NCI-H1694 (cell line): ENCODE data around the gene EXOSC1.
"Not testable (repeated sequence)": the region's sequence is repeated elsewhere in the genome, so short reads cannot be mapped to it uniquely, and the experiment has no call there.

Source experiments
- DNase-seq: peaks from one replicate; lab custom pipeline; 2025; lab: John Stamatoyannopoulos, UW

The EXOSC1 gene, protein sequence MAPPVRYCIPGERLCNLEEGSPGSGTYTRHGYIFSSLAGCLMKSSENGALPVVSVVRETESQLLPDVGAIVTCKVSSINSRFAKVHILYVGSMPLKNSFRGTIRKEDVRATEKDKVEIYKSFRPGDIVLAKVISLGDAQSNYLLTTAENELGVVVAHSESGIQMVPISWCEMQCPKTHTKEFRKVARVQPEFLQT

GRCh38 chr10:97445722-97446639, at the start of gene EXOSC1, which contains the start of gene ZDHHC16:
EXOSC1 (minus strand) TSS chr10:97446006; CDS start chr10:97445985, 21 bp downstream.
ZDHHC16 (plus strand) TSS chr10:97446175; CDS start chr10:97451676, 5,501 bp downstream.
- DNase-seq = peak; percentile 83

GRCh38 chr10:97494863-97495506, 49.2 kb upstream of the EXOSC1 start:
- no peak for DNase-seq

DNA sequence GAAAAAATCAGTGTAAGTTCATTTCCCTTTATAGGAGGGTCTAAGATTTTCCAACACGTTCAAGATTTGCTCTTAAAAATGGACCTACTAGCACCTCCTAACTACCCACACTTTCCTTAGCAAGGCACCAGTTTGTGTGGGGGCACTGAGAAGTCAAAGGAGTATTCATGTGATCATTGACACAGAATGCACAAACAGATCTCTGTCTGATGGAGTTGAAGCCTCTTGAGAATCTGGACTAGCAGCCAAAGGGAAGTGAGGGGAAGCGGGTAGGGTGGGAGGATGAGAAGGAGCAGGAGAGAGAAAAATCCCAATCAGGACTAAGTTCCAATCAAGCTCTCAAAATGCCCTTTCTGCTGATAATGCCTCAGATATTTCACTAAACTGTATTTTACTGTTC, 48.3 kb upstream of the EXOSC1 start:
- no peak for DNase-seq

DNA sequence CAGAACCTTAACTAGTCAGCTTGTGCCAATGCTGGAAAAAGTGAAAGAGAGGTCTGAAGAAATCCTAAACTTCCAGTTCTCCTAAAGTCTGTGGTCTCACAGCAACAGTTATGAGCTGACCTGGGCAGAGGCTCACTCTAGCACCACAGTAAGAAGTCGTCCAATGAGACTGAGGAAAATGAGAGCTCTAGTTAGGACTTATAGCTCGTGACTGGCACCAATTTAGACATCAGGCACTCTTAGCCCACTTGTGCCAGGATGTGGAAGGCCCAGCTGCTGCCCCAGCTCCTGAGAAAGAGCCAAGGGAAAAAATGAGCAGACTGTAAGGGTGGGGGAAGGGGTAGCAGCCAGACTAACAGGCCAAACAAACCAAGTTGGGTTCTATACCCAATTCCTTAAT, 44.8 kb upstream of the EXOSC1 start:
- peak; percentile 8 for DNase-seq

DNA sequence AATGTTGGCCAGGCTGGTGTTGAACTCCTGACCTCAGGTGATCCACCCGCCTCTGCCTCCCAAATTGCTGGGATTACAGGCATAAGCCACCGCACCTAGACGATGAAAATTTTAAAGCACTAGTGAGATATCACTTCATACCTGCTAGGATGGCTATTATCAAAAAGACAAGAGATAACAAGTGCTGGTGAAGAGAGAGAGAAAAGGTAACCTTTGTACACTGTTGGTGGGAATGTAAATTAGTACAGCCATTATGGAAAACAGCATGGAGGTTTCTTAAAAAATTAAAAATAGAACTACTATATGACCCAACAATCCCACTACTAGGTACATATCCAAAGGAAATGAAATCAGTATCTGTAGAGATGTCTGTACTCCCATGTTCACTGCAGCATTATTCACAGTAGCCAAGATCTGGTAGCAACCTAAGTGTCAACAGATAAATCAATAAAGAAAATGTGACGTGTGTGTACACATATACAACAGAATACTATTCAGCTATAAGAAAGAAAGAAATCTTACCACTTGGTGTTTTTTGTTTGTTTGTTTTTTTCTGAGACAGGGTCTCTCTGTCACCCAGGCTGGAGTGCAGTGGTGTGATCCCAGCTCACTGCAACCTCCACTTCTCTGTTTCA, 40.0 kb upstream of the EXOSC1 start:
- no peak for DNase-seq

DNA sequence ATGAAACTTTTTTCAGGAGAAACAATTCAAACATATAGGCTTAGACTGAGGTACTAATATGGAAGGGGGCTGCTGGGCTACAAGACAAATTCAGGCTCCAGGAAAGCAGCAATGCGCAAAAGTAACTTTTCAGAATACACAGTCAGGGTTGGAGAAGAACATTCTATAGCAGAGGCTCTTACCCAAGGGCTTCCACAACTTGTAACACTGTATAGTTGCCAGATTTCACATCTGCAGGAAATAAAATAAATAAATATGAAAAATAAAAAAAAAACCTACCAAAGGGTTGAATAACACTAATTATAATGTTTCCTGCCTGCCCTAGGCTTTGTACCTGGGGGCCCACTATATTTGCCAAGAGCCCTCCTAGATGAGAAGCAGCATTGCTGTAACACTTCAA, 38.1 kb upstream of the EXOSC1 start:
- DNase-seq = no peak

DNA sequence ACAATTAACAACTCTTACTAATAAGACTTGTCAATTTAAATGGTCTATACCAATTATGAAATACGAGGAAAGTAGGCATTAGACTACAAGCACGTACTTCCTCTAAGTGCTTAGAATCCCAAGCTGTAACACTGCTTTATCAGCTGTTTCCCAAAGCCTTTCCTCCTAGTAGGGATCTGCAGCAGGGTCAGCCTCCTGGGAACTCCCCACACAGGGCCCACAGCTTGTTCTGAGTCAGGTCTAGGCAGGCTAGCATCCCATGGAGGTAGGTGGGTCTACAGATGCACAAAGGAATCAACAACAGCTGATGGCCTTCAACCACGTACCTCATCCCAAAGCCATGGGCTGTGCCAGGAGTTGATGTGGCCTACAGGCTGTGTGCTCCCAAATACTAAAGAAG, 37.7 kb upstream of the EXOSC1 start:
- DNase-seq = no peak

DNA sequence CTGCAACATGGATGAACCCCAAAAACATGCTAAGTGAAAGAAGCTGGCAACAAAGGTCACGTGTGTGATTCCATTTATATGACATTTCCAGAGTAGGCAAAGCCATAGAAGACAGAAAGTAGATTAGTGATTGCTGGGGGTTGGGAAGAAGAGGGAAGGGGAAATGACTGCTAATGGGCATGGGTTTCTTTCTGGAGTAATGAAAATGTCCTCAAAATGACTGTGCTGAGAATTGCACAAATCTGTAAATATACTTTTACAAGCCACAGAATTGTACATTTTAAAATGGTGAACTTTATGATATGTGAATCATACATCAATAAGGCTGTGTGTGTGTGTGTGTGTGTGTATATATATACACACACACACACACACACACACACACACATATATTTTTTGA, 36.6 kb upstream of the EXOSC1 start:
- no peak for DNase-seq

DNA sequence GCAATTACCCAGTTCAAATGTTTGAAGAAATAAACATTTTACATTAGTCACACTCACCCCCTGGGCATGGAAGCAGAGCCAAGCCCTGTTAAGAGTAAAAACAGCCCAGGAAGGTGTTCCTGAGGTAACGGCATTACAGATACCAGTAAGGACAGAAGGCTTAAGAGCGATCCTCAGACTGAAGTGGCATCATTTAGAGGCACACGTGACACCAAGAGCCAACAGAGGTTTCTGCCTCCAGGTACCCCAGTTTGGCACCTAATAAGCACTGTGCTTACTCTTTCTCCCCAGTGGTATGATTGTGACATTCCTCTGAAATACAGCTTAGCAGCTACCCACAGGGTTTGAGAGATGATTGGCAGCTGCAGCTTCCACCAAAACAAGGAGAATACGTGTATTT, 35.3 kb upstream of the EXOSC1 start:
- DNase-seq = no peak

- no peak for DNase-seq
Observed at GRCh38 chr10:97479939-97480338, 34.1 kb upstream of the EXOSC1 start.

- DNase-seq = not testable (repeated sequence)
Observed at GRCh38 chr10:97479410-97479809, 33.6 kb upstream of the EXOSC1 start.

GRCh38 chr10:97475936-97476594, 30.3 kb upstream of the EXOSC1 start:
- no peak for DNase-seq

GRCh38 chr10:97474918-97475317, 29.1 kb upstream of the EXOSC1 start:
- DNase-seq = no peak

DNA sequence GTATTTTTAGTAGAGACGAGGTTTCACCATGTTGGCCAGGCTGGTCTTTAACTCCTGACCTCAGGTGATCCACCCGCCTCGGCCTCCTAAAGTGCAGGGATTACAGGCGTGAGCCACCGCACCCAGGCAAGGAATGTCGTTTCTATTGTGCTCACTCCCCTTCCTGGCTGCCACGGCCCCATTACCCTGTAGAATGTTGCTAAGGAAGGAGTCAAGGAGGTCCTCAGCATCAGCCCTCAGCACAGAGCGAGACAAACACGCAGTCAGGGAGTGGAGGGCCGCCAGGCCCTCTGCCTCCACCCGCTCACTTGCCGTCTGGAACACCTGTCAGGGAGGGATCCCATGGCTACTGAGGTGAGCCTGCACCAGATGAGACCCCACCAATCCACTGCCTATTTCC, 23.0 kb upstream of the EXOSC1 start:
- not testable (repeated sequence) for DNase-seq

- no peak for DNase-seq
Observed at GRCh38 chr10:97468162-97468561, 22.4 kb upstream of the EXOSC1 start.

DNA sequence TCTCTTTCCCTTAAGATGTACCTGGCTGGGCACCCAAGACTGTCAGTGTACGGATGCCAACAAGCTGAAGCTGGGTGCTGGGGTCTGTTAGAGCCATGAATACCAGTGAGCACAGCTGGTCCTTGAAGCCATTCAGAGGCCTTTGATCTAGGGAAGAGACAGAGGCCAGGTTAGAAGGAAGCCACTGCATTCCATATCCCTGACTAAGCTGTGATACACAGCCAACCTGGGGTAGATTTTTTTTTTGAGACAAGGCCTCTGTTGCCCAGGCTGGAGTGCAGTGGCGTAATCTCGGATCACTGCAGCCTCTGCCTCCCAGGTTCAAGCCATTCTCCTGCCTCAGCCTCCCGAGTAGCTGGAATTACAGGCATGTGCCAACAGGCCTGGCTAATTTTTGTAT, 20.9 kb upstream of the EXOSC1 start:
- DNase-seq = no peak

DNA sequence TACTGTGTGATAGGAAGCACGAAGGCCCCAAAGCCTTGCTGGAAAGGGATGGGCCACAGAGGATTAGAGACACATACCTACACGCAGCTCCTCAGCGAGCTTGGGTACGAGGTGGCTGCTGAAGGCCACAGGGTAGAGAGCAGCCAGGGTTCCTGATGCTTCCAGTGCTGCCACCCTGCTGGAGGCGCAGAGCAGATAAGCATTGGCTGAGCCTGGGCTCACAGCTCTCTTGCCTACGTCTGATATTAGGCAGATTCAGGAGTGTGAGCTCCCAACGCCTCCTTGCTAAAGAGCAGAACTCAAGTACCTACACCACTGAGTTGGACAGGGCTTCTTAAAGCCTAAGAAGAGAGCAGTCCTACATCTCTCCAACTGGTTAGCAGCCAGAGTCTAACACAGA, 20.2 kb upstream of the EXOSC1 start:
- DNase-seq = no peak

GRCh38 chr10:97464226-97464625, 18.4 kb upstream of the EXOSC1 start:
- no peak for DNase-seq

GRCh38 chr10:97463363-97464132, 17.7 kb upstream of the EXOSC1 start:
- peak; percentile 33 for DNase-seq

DNA sequence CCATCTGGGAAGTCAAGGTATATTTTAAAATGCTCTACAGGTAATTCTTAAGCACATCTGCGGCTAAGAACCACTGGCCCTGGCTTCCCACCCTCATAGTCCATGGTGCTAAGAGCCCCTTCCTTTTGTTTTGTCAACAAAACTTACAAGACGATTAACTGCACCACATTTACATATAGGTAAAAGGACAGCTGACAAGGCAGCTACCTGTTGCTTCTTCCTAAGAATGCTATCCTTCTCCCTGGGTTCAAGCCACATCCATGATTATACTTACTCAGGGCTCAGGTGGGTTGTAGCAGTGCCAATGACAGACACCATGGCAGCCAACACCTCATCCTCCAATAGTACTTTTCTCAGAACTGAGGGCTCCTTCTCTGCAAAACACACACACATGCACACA, 16.5 kb upstream of the EXOSC1 start:
- DNase-seq = no peak

DNA sequence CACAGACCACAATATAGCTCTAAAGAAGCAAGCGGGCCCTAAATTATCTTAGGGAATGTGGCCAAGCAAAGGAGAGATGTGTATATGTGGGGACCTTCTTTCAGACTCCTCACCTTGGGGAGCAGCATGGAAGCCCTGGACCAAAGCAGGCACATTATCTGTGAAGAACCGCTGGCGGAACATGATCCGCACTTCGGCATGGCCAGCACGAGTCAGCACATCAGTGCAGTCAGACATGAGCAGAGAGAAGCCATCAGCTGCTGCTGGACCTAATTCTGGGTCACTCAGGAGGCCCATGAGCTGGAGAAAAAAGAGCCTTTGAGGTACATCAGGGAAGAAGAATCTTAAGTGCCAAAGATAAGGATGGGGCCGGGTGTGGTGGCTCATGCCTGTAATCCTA, 14.1 kb upstream of the EXOSC1 start:
- DNase-seq = no peak
